ENCODE data around the gene MUC2.

The MUC2 gene

GRCh38 chr11:1105183-1105565, 30.5 kb downstream of the MUC2 start:
- no peaks in the 10 kb centered on the region for H3K36me3 ChIP-seq (ENCODE audit: control insufficient read depth, insufficient read depth, low read length)
- H3K4me1 ChIP-seq (ENCODE audit: control insufficient read depth, insufficient read depth, low read length), result no peaks in the 10 kb centered on the region
- no peak overlapping the region for H3K4me3 ChIP-seq (ENCODE audit: low read depth, low read length)
- no peaks in the 10 kb centered on the region; the same call in 1 of the 2 replicates for H3K9me3 ChIP-seq (ENCODE audit: control insufficient read depth, insufficient read depth, low read depth, low read length)
- no peak overlapping the region for H3K9ac ChIP-seq (ENCODE audit: low read length)
- H3K27me3 ChIP-seq (ENCODE audit: control insufficient read depth, insufficient read depth, low read length), result no peaks in the 10 kb centered on the region
- H3K27ac ChIP-seq (ENCODE audit: low read depth, low read length), result no peak overlapping the region

GRCh38 chr11:1106387-1106786, 31.7 kb downstream of the MUC2 start:
- H3K4me1 ChIP-seq (ENCODE audit: control insufficient read depth, insufficient read depth, low read length), result no peaks in the 10 kb centered on the region
- no peak overlapping the region for H3K9ac ChIP-seq (ENCODE audit: low read length)
- H3K36me3 ChIP-seq (ENCODE audit: control insufficient read depth, insufficient read depth, low read length), result no peaks in the 10 kb centered on the region
- H3K27me3 ChIP-seq (ENCODE audit: control insufficient read depth, insufficient read depth, low read length), result no peaks in the 10 kb centered on the region
- H3K27ac ChIP-seq (ENCODE audit: low read depth, low read length), result no peak overlapping the region
- H3K9me3 ChIP-seq (ENCODE audit: control insufficient read depth, insufficient read depth, low read depth, low read length), result no peaks in the 10 kb centered on the region
- H3K4me3 ChIP-seq (ENCODE audit: low read depth, low read length), result no peak overlapping the region

GRCh38 chr11:1107316-1108245, 32.9 kb downstream of the MUC2 start:
- no peaks in the 10 kb centered on the region for H3K9me3 ChIP-seq (ENCODE audit: control insufficient read depth, insufficient read depth, low read depth, low read length)
- no peaks in the 10 kb centered on the region for H3K27me3 ChIP-seq (ENCODE audit: control insufficient read depth, insufficient read depth, low read length)
- no peaks in the 10 kb centered on the region for H3K4me1 ChIP-seq (ENCODE audit: control insufficient read depth, insufficient read depth, low read length)
- H3K27ac ChIP-seq (ENCODE audit: low read depth, low read length), result no peak overlapping the region
- no peaks in the 10 kb centered on the region for H3K36me3 ChIP-seq (ENCODE audit: control insufficient read depth, insufficient read depth, low read length)
- H3K9ac ChIP-seq (ENCODE audit: low read length), result no peak overlapping the region
- no peak overlapping the region for H3K4me3 ChIP-seq (ENCODE audit: low read depth, low read length)

- H3K27me3 ChIP-seq (ENCODE audit: control insufficient read depth, insufficient read depth, low read length), result no peaks in the 10 kb centered on the region
- H3K4me3 ChIP-seq (ENCODE audit: low read depth, low read length), result no peak overlapping the region
- no peaks in the 10 kb centered on the region for H3K9me3 ChIP-seq (ENCODE audit: control insufficient read depth, insufficient read depth, low read depth, low read length)
- H3K9ac ChIP-seq (ENCODE audit: low read length), result no peak overlapping the region
- no peak overlapping the region for H3K27ac ChIP-seq (ENCODE audit: low read depth, low read length)
- H3K4me1 ChIP-seq (ENCODE audit: control insufficient read depth, insufficient read depth, low read length), result no peaks in the 10 kb centered on the region
- H3K36me3 ChIP-seq (ENCODE audit: control insufficient read depth, insufficient read depth, low read length), result no peaks in the 10 kb centered on the region
Observed at GRCh38 chr11:1108246-1108900, 33.7 kb downstream of the MUC2 start.

GRCh38 chr11:1109101-1109917, 34.6 kb downstream of the MUC2 start:
- Histone ChIP-seq H3K9ac (ENCODE audit: low read length) (no peak overlapping the region), H3K4me3 (ENCODE audit: low read depth, low read length) (no peak overlapping the region), H3K9me3 (ENCODE audit: control insufficient read depth, insufficient read depth, low read depth, low read length) (no peaks in the 10 kb centered on the region), H3K27me3 (ENCODE audit: control insufficient read depth, insufficient read depth, low read length) (no peaks in the 10 kb centered on the region), H3K4me1 (ENCODE audit: control insufficient read depth, insufficient read depth, low read length) (no peaks in the 10 kb centered on the region), H3K36me3 (ENCODE audit: control insufficient read depth, insufficient read depth, low read length) (no peaks in the 10 kb centered on the region), H3K27ac (ENCODE audit: low read depth, low read length) (no peak overlapping the region)

GRCh38 chr11:1109918-1110705, 35.4 kb downstream of the MUC2 start:
- no peaks in the 10 kb centered on the region for H3K4me1 ChIP-seq (ENCODE audit: control insufficient read depth, insufficient read depth, low read length)
- no peak overlapping the region for H3K4me3 ChIP-seq (ENCODE audit: low read depth, low read length)
- no peak overlapping the region for H3K9ac ChIP-seq (ENCODE audit: low read length)
- H3K27me3 ChIP-seq (ENCODE audit: control insufficient read depth, insufficient read depth, low read length), result no peaks in the 10 kb centered on the region
- H3K36me3 ChIP-seq (ENCODE audit: control insufficient read depth, insufficient read depth, low read length), result no peaks in the 10 kb centered on the region
- no peaks in the 10 kb centered on the region for H3K9me3 ChIP-seq (ENCODE audit: control insufficient read depth, insufficient read depth, low read depth, low read length)
- H3K27ac ChIP-seq (ENCODE audit: low read depth, low read length), result no peak overlapping the region

- no peak overlapping the region for H3K27ac ChIP-seq (ENCODE audit: low read depth, low read length)
- H3K9me3 ChIP-seq (ENCODE audit: control insufficient read depth, insufficient read depth, low read depth, low read length), result no peaks in the 10 kb centered on the region
- H3K36me3 ChIP-seq (ENCODE audit: control insufficient read depth, insufficient read depth, low read length), result no peaks in the 10 kb centered on the region
- H3K4me3 ChIP-seq (ENCODE audit: low read depth, low read length), result no peak overlapping the region
- H3K4me1 ChIP-seq (ENCODE audit: control insufficient read depth, insufficient read depth, low read length), result no peaks in the 10 kb centered on the region
- no peak overlapping the region for H3K9ac ChIP-seq (ENCODE audit: low read length)
- no peaks in the 10 kb centered on the region for H3K27me3 ChIP-seq (ENCODE audit: control insufficient read depth, insufficient read depth, low read length)
Observed at GRCh38 chr11:1111545-1112212, 37.0 kb downstream of the MUC2 start.

GRCh38 chr11:1112351-1113191, 37.9 kb downstream of the MUC2 start:
- Histone ChIP-seq H3K4me3 (ENCODE audit: low read depth, low read length) (no peak overlapping the region), H3K9ac (ENCODE audit: low read length) (no peak overlapping the region), H3K9me3 (ENCODE audit: control insufficient read depth, insufficient read depth, low read depth, low read length) (no peaks in the 10 kb centered on the region), H3K27me3 (ENCODE audit: control insufficient read depth, insufficient read depth, low read length) (no peaks in the 10 kb centered on the region), H3K4me1 (ENCODE audit: control insufficient read depth, insufficient read depth, low read length) (no peaks in the 10 kb centered on the region), H3K27ac (ENCODE audit: low read depth, low read length) (no peak overlapping the region), H3K36me3 (ENCODE audit: control insufficient read depth, insufficient read depth, low read length) (no peaks in the 10 kb centered on the region)

GRCh38 chr11:1113405-1114201, 38.9 kb downstream of the MUC2 start:
- H3K27ac ChIP-seq (ENCODE audit: low read depth, low read length), result no peak overlapping the region
- no peak overlapping the region for H3K9ac ChIP-seq (ENCODE audit: low read length)
- no peaks in the 10 kb centered on the region for H3K4me1 ChIP-seq (ENCODE audit: control insufficient read depth, insufficient read depth, low read length)
- H3K36me3 ChIP-seq (ENCODE audit: control insufficient read depth, insufficient read depth, low read length), result no peaks in the 10 kb centered on the region
- H3K9me3 ChIP-seq (ENCODE audit: control insufficient read depth, insufficient read depth, low read depth, low read length), result no peaks in the 10 kb centered on the region
- H3K27me3 ChIP-seq (ENCODE audit: control insufficient read depth, insufficient read depth, low read length), result no peaks in the 10 kb centered on the region
- H3K4me3 ChIP-seq (ENCODE audit: low read depth, low read length), result no peak overlapping the region
